GM08714 (cell line): ENCODE results near the gene FZR1.
"Not testable (repeated sequence)": the region's sequence is repeated elsewhere in the genome, so short reads cannot be mapped to it uniquely, and the experiment has no call there.

Experiments
- H3K4me3 ChIP-seq: fragments of 200-500 bp; sonication (Bioruptor generic); 2 replicates; pipeline ENCODE4 v1.5.1; 2014; ENCODE audit warnings: mild to moderate bottlenecking, low read length, inconsistent platforms
- ZNF274 ChIP-seq: IDR thresholded peaks from 2 replicates; pipeline ENCODE4 v1.6.1; 2012; ENCODE audit warnings: mild to moderate bottlenecking, low read depth, low read length

The FZR1 gene

DNA sequence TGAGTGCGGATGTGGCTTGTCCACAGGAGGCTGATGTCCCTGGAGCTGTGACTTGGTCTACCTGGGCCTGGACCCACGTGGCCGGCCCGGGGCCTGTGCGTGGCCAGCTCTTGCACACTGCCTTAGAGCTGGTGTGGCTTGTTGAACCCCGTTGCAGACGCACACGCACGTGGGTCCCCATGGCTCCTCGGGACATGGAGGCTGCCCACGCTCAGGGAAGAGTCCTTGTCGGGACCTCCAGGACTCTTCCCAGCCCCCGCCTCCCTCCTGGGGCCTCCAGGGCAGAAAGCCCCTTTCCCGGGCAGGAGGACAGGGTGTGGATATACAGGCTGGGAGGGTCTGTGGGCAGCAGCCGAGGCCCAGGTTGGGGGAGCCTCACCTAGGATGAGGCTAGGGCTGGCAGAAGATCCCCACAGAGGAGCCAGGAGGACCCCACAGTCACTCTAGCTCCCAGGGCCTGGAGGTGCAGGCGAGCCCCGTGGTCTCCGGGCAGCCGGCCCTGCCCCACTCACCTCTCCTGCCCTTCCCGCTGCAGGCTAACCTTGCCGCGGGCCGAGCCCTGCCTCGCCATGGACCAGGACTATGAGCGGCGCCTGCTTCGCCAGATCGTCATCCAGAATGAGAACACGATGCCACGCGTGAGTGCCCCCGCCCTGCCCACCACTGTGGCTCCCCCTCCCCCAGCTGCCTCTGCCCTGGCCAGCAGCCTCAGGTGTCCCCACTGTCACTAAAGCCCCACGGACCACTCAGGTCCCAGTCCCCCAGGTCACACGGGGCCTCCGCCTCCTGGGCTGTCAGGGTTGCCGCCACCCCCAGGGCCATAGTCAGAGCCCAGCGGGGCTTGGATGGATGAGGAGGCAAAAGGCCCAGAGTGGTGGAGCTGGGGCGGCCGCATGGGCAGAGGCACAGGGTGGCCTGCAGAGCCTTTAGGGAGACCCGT is 16.6 kb downstream of the FZR1 start:
- no peak overlapping the region for H3K4me3 ChIP-seq
- TF ChIP-seq ZNF274: no peak

DNA sequence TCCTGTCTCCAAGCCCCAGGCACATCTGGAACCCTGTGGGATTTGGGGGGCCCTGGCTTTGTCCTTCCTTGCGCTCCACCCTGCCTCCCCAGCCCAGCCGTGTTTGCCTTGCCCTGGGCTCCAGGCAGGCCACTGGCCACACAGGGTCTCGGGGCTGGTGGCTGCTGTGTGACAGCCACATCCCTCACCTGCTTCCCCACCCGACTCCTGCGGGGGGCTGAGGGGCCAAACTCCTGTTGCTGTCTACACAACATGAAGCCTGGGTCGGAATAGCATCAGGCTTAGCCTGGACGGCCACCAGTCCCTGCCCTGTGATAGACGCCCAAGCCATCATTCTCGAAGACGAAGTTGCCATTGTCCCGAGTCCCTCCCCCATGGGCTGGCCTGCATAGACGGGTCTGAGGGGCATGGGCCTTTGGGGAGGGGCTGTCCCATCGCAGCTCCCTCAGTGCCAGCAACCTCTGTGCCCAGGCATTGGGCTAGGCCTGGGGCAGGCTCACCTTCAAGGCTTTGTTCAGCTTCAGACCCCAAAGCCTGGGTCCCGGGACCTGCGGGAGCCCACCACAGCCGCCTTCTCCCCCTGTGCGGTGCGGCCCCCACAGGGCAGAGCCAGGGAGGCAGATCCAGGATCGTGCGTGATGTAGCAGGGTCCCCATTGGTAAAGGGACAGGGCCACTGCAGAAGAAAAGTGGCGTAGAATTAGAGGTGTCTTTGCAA is 17.4 kb downstream of the FZR1 start:
- no peak overlapping the region for H3K4me3 ChIP-seq
- no peak for TF ChIP-seq ZNF274

DNA sequence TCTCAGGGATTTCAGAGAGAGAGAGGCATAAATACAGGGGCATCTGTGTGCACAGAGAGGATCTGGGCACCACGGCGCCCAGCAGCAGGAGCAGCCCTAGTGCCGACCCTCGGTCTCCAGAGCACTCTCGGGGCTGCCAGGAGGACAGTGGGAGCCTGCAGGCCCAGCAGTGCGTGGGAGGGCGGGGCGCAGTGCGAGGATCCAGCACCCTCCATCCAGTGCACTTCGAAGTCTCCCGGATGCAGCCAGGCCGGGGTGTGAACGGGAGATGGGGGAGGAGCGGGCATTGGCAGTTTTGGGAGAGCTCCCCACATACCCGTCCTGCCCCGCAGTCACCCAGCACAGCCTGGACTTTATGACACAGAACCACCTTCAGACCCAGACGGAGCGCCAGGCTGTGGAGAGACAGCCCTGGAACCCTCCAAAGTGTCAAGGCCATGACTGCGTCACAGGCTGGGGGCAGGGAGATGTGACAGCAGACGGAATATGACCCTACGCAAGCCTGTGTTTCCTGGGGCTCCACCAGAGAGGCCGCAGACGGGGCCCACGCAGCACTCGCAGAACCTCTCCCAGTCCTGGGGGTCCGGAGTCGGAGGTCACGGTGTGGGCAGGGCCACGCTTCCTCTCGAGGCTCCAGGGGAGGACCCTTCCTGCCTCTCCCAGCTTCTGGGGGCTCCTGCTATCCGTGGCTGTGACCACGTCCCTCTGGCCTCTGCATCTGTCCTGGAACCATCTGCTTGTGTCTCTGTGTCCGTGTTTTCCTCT is 18.1 kb downstream of the FZR1 start:
- no peak overlapping the region for H3K4me3 ChIP-seq
- no peak for TF ChIP-seq ZNF274

DNA sequence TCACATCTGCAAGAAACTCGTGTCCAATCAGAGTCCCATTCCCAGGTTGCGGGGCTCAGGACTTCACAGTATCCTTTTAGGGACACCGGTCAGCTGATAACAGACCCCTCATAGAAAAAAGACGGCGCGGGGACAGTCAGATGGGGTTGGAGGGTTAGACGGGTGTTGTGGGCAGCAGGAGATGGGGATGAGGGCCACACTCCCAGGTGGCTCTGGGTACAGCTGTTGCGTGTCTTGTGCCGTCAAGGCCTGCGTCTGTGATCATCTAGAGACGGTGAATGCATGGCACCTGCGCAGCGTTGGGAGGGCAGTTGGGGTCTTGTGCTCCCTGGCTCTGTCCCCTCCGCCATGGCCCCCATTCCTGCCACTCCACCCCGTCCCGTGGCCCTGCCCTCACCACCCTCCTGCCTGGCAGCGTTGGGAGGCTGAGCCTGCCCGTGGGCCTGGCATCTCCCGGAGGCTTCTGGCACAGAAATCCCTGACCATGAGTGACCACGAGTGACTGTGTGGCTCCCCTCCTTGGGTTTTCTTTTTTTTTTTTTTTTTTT is 18.9 kb downstream of the FZR1 start:
- no peak for TF ChIP-seq ZNF274
- H3K4me3 ChIP-seq: no peak overlapping the region

DNA sequence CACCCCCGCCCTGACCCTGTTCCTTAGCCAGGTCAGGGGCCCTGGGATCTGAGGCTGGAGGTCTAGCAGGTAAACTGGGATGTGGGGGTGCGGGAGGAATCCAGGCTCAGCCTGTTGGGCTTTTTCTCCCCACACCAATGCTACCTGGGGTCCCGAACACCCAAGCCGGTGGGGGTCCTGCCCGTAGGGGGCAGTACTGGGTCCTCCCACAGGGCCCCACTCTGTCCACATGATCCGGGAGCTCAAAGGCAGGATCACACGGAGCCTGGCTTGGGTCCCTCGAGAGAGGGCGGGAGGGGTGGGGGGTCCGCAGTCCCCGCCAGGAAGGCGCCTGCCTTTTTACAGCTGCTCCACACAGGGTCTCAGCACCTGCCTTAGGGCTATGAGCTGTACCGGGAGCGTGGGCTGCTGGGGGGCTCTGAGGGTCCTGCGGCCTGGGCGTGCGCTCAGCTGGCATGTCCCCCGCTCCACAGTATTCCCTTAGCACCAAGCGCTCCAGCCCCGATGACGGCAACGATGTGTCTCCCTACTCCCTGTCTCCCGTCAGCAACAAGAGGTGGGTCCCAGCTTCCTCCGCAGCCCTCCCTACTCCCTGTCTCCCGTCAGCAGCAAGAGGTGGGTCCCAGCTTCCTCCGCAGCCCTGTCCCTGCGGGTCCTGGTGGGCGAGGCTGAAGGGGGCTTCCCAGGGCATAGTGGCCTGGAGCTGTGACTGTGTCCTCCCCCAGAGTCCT is 20.6 kb downstream of the FZR1 start:
- no peak overlapping the region for H3K4me3 ChIP-seq
- TF ChIP-seq ZNF274: no peak

DNA sequence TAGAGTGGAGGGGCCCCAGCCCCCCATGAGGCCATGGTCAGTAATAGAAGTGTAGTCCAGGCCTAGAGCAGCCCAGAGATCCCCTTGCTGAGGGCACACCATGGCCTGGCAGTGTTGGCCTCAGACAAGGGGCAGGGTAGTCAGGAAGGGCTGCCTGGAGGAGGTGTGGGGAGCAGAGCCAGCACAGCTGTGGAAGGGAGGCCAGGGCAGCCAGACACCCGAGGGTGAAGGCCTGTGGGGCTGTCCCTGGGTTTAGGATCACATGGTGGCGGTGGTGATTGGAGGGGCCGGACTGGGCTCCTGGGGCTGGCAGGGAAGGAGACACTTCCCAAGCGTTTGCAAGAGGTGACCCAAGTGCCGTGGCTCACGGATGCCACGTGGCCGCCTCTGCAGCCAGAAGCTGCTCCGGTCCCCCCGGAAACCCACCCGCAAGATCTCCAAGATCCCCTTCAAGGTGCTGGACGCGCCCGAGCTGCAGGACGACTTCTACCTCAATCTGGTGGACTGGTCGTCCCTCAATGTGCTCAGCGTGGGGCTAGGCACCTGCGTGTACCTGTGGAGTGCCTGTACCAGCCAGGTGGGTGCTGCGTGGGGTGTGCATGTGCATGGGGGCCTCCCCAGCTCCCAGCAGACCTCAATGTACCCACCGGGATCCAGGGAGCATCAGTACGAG is 21.3 kb downstream of the FZR1 start:
- no peak for TF ChIP-seq ZNF274
- no peak overlapping the region for H3K4me3 ChIP-seq

DNA sequence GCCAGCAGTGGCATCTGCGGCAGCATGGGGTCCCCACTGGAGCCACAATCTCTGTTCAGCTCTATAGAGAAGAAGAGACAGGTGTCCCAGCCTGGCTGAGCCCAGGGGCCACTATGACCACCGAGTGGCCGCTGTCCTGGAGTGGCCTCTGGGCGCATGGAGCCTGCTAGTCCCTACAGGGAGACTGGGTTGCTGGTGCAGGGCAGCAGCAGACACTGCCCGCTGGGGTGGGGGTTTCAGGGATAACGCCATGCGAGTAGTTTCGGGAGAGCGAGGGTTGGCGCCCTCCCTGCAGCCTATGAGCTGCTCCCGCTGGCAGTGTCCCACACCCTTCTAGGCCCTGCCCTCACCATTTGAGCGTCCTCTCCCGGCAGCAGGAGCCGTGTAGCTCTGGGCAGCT is 22.0 kb downstream of the FZR1 start:
- no peak for TF ChIP-seq ZNF274
- no peak overlapping the region for H3K4me3 ChIP-seq

DNA sequence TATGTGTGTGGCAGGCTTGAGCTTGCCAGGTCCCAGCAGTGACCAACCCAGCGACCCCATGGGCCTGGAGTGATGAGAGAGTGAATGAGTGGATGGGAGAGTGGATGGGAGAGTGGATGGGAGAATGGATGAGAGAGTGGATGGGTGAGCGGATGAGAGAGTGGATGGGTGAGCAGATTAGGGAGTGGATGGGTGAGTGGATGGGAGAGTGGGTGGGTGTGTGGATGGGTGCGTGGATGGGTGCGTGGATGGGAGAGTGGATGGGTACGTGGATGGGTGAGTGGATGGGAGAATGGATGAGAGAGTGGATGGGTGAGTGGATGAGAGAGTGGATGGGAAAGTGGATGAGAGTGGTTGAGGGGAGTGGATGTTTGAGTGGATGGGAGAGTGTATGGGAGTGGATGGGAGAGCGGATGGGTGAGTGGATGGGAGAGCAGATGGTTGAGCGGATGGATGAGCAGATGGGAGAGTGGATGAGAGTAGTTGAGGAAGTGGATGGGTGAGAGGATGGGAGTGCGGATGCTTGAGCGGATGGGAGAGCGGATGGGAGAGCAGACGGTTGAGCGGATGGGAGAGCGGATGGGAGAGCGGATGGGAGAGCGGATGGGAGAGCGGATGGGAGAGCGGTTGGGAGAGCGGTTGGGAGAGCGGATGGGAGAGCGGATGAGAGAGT is 22.6 kb downstream of the FZR1 start:
- no peak for TF ChIP-seq ZNF274
- H3K4me3 ChIP-seq: no peak overlapping the region

DNA sequence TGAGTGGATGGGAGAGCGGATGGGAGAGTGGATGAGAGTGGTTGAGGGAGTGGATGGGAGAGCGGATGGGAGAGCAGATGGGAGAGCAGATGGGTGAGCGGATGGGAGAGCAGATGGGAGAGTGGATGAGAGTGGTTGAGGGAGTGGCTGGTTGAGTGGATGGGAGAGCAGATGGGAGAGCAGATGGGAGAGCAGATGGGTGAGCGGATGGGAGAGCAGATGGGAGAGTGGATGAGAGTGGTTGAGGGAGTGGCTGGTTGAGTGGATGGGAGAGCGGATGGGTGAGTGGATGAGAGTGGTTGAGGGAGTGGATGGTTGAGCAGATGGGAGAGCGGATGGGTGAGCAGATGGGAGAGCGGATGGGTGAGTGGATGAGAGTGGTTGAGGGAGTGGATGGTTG is 23.2 kb downstream of the FZR1 start:
- not testable (repeated sequence) for H3K4me3 ChIP-seq

DNA sequence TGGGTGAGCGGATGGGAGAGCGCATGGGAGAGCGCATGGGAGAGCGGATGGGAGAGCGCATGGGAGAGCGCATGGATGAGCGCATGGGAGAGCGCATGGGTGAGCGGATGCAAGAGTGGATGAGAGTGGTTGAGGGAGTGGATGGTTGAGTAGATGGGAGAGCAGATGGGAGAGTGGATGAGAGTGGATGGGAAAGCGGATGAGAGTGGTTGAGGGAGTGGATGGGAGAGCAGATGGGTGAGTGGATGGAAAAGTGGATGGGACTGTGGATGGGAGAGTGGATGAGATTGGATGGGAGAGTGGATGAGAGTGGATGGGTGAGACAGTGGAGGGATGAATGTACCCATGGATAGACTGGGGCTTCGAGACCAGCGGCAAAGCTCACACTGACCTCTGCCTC is 24.3 kb downstream of the FZR1 start:
- no peak for TF ChIP-seq ZNF274
- H3K4me3 ChIP-seq: no peak overlapping the region

DNA sequence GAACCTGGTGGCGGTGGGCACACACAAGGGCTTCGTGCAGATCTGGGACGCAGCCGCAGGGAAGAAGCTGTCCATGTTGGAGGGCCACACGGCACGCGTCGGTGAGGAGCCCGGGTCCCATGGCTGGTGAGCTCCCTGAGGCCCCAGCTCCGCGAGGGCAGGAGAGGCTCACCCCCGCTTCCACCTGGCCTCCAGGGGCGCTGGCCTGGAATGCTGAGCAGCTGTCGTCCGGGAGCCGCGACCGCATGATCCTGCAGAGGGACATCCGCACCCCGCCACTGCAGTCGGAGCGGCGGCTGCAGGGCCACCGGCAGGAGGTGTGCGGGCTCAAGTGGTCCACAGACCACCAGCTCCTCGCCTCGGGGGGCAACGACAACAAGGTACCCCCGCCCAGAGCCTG is 25.6 kb downstream of the FZR1 start:
- TF ChIP-seq ZNF274: no peak
- no peak overlapping the region for H3K4me3 ChIP-seq

DNA sequence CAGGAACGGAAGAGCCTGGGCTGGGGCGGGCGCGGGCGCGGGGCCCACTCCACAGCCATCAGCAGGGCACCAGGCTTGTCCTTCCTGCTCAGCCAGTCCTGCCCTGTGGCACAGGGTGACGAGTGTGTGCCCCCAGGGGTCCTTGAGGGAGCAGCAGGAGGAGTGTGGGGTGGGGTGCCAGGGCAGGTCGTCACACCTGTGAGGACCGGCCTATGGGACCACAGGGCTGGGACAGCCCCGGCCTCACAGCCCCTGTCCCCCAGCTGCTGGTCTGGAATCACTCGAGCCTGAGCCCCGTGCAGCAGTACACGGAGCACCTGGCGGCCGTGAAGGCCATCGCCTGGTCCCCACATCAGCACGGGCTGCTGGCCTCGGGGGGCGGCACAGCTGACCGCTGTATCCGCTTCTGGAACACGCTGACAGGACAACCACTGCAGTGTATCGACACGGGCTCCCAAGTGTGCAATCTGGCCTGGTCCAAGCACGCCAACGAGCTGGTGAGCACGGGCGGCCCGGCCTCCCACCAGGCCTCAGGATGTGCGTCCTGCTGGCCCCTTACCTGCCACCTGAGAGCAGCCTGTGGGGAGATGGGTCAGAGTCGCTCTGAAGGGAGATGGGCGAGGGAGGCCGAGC is 26.2 kb downstream of the FZR1 start:
- no peak for TF ChIP-seq ZNF274
- no peak overlapping the region for H3K4me3 ChIP-seq
